ENCODE results near the gene SPSB4. TPM values are rescaled to one million over a fixed set of nuclear protein-coding genes. Genes with fewer than 3 reads are reported as not detected.

The SPSB4 gene
- total and polyA plus RNA-seq, 10 of the 15 experiments (the other 5 are each of a cell fraction or from before 2014, with no cell fraction given) = not detected

DNA sequence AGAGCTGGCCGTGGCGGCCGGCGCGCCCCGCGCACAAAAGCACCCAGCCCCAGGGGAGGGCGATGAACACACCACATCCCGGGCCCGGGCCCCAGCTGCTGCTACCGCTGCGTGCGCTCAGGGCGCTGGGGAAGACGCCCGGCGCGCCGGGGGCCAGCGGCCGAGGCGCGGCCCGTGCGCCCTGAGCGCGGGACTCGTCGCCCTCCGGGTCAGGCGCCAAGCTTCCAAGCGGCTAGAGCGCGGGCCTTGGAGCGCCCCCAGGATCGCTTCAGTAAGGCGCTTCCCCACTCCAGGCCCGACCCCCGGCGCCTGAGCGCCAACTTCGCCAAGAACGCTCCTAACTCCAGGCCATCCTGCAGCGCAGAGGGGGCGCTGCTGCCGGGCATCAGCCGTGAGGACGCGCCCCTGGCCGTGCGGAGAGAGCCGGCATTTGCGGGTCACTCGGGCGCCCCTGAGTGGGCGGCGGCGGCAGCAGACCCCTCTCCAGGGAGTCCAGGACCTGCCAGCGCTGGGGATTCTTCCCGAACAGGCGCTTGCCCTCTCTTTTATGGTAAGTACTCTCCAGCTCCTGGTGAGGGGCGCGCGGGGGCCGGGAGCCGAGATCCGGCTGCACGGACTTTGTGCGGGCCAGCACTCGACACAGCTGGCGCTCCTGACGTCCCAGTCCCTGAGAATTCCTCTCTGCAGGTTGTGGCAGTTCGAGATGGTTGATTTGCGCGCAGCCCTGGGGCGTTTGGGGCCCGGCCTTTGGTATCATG is 475 bp downstream of the SPSB4 start:
- peaks cover 16 to 22% of the 10 kb centered on the region in 2 experiments for H3K27me3 ChIP-seq (replicated peaks in 1 of 2; ENCODE audit: control insufficient read depth in 2 of 2, insufficient read depth in 2 of 2, low read length in 1 of 2)
- FAIRE-seq = no peak
- H3K4me3 ChIP-seq = no peak overlapping the region
- WGBS (ENCODE audit: insufficient coverage, insufficient replicate concordance, low lambda C conversion rate, missing lambda C conversion rate) = 8% methylated on average over 62 of the region's 77 CpGs
- intact Hi-C loops (cut with micrococcal nuclease; ENCODE audit: unreplicated experiment) = no loop called here
- ChIA-PET POLR2A (interaction anchor here (0.6 kb wide), 1 partner anchor 201 kb away, joined by 3 read pairs; no protein-coding TSS in a partner anchor), RAD21 (ENCODE audit: unreplicated experiment) (no interaction called here), CTCF (no interaction called here), SMC1A (ENCODE audit: uncharacterized antibody, unreplicated experiment) (no interaction called here)
- H3K9ac ChIP-seq (ENCODE audit: control insufficient read depth, insufficient read depth, low read length) = no peak overlapping the region
- H3K79me2 ChIP-seq (ENCODE audit: control insufficient read depth, insufficient read depth, low read length) = no peaks in the 10 kb centered on the region
- DNase-seq (ENCODE audit: low read depth, low spot score) = no peak
- no peaks in the 10 kb centered on the region for H3K36me3 ChIP-seq (ENCODE audit: control insufficient read depth in 2 of 2, insufficient read depth in 2 of 2, low read length in 1 of 2)
- TF ChIP-seq KLF5 (IDR thresholded peaks at IDR 0.05; ENCODE audit: partially characterized antibody) = no peak
- peak; percentile 88 for TF ChIP-seq HDAC6 (IDR thresholded peaks at IDR 0.05; ENCODE audit: unreplicated experiment)
- TF ChIP-seq SUZ12 (IDR thresholded peaks at IDR 0.05; ENCODE audit: unreplicated experiment) = peak; percentile 12
- H3K4me1 ChIP-seq (ENCODE audit: control insufficient read depth, insufficient read depth, low read length) = no peaks in the 10 kb centered on the region
- no peak overlapping the region for H3K27ac ChIP-seq (ENCODE audit: control insufficient read depth, insufficient read depth)
- no peaks in the 10 kb centered on the region for H3K9me3 ChIP-seq (replicated peaks; ENCODE audit: control insufficient read depth, insufficient read depth, low read length)
- ATAC-seq = no peak
- H2AFZ ChIP-seq (ENCODE audit: control insufficient read depth, low read depth, low read length) = no peak overlapping the region
- H4K20me1 ChIP-seq (ENCODE audit: control insufficient read depth, insufficient read depth) = no peaks in the 10 kb centered on the region
- in situ Hi-C loops (cut with MboI) = no loop called here
- H3K4me2 ChIP-seq (ENCODE audit: control insufficient read depth, insufficient read depth) = no peak overlapping the region
- BruUV-seq (replicated peaks) = no TSS peak

GRCh38 chr3:141052201-141053069 is 1.3 kb downstream of the SPSB4 start:
- H3K27me3 ChIP-seq (replicated peaks in 1 of 2; ENCODE audit: control insufficient read depth in 2 of 2, insufficient read depth in 2 of 2, low read length in 1 of 2) = peaks cover 16 to 22% of the 10 kb centered on the region in 2 experiments
- no peak for DNase-seq (ENCODE audit: low read depth, low spot score)
- intact Hi-C loops (cut with micrococcal nuclease; ENCODE audit: unreplicated experiment) (no loop called here), in situ Hi-C loops (cut with MboI) (no loop called here)
- ChIA-PET CTCF (no interaction called here), POLR2A (no interaction called here), SMC1A (ENCODE audit: uncharacterized antibody, unreplicated experiment) (no interaction called here), RAD21 (ENCODE audit: unreplicated experiment) (no interaction called here)
- H3K4me1 ChIP-seq (ENCODE audit: control insufficient read depth, insufficient read depth, low read length) = no peaks in the 10 kb centered on the region
- H3K4me2 ChIP-seq (ENCODE audit: control insufficient read depth, insufficient read depth) = no peak overlapping the region
- BruUV-seq (replicated peaks) = no TSS peak
- ATAC-seq = no peak
- H2AFZ ChIP-seq (ENCODE audit: control insufficient read depth, low read depth, low read length) = no peak overlapping the region
- H3K36me3 ChIP-seq (ENCODE audit: control insufficient read depth in 2 of 2, insufficient read depth in 2 of 2, low read length in 1 of 2) = no peaks in the 10 kb centered on the region
- FAIRE-seq = no peak
- H3K27ac ChIP-seq (ENCODE audit: control insufficient read depth, insufficient read depth) = no peak overlapping the region
- H4K20me1 ChIP-seq (ENCODE audit: control insufficient read depth, insufficient read depth) = no peaks in the 10 kb centered on the region
- no peaks in the 10 kb centered on the region for H3K9me3 ChIP-seq (replicated peaks; ENCODE audit: control insufficient read depth, insufficient read depth, low read length)
- H3K9ac ChIP-seq (ENCODE audit: control insufficient read depth, insufficient read depth, low read length) = no peak overlapping the region
- 16% methylated on average over 44 of the region's 48 CpGs for WGBS (ENCODE audit: insufficient coverage, insufficient replicate concordance, low lambda C conversion rate, missing lambda C conversion rate)
- no peak for TF ChIP-seq CBX3 (IDR thresholded peaks at IDR 0.05; ENCODE audit: borderline replicate concordance, low read depth)
- no peak for TF ChIP-seq CREM (IDR thresholded peaks at IDR 0.05; ENCODE audit: low read depth)
- TF ChIP-seq YBX1 (IDR thresholded peaks at IDR 0.05) = no peak
- no peak for TF ChIP-seq BCL11A (IDR thresholded peaks at IDR 0.05; ENCODE audit: low read depth, low read length)
- no peak for TF ChIP-seq RB1 (IDR thresholded peaks at IDR 0.05; ENCODE audit: borderline replicate concordance)
- TF ChIP-seq JUNB (IDR thresholded peaks at IDR 0.05) = no peak
- no peak for TF ChIP-seq USF2 (IDR thresholded peaks at IDR 0.05; ENCODE audit: borderline replicate concordance, low read depth, low read length)
- TF ChIP-seq, protein P1, sequence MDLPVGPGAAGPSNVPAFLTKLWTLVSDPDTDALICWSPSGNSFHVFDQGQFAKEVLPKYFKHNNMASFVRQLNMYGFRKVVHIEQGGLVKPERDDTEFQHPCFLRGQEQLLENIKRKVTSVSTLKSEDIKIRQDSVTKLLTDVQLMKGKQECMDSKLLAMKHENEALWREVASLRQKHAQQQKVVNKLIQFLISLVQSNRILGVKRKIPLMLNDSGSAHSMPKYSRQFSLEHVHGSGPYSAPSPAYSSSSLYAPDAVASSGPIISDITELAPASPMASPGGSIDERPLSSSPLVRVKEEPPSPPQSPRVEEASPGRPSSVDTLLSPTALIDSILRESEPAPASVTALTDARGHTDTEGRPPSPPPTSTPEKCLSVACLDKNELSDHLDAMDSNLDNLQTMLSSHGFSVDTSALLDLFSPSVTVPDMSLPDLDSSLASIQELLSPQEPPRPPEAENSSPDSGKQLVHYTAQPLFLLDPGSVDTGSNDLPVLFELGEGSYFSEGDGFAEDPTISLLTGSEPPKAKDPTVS (IDR thresholded peaks at IDR 0.05; ENCODE audit: low read depth, low read length) = no peak
- no peaks in the 10 kb centered on the region for H3K79me2 ChIP-seq (ENCODE audit: control insufficient read depth, insufficient read depth, low read length)
- no peak overlapping the region for H3K4me3 ChIP-seq

Measured in GM12878 (cell line).